ENCODE results near the gene DES. TPM values are rescaled to one million over a fixed set of nuclear protein-coding genes. Genes with fewer than 3 reads are reported as not detected.

The DES gene
- total and polyA plus RNA-seq, 7 donors, result 8,143 to 14,820 (median 13,727) TPM

DNA sequence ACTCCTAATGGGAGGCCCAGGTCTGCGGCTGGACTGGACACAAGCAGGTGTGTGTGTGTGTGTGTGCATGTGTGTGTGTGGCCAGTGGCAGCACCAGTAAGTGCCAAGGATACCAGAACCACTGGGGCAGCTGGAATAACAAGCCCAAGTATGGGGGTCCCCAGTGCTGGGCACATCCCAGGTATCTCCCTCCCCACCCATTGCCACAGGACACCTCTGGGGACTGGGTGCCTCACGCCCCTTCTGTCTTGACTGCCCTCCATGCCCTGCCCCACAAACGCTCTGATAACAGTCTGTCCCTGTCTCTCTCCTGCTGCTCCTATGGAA lies 25.5 kb downstream of the DES start:
- DNase-seq (peak; percentile 9 to 50), ATAC-seq (no peak)
- Histone ChIP-seq H3K4me1 (peaks cover 34% of the 10 kb centered on the region), H3K4me3 (no peak overlapping the region), H3K36me3 (ENCODE audit: insufficient read depth in 1 of 2, low read depth in 1 of 2) (peaks cover 0 to 34% of the 10 kb centered on the region in 2 donors), H3K27me3 (ENCODE audit: insufficient read depth in 3 of 3, low read length in 2 of 3) (no peaks in the 10 kb centered on the region), H3K9me3 (no peaks in the 10 kb centered on the region), H3K27ac (peak overlapping the region; percentile 58)
- 61 to 81% (median 70%) methylated on average over 3 of the region's 3 CpGs for WGBS, 3 donors
- intact Hi-C loops (cut with DNase I), result no loop called here
- TF ChIP-seq, protein P1, sequence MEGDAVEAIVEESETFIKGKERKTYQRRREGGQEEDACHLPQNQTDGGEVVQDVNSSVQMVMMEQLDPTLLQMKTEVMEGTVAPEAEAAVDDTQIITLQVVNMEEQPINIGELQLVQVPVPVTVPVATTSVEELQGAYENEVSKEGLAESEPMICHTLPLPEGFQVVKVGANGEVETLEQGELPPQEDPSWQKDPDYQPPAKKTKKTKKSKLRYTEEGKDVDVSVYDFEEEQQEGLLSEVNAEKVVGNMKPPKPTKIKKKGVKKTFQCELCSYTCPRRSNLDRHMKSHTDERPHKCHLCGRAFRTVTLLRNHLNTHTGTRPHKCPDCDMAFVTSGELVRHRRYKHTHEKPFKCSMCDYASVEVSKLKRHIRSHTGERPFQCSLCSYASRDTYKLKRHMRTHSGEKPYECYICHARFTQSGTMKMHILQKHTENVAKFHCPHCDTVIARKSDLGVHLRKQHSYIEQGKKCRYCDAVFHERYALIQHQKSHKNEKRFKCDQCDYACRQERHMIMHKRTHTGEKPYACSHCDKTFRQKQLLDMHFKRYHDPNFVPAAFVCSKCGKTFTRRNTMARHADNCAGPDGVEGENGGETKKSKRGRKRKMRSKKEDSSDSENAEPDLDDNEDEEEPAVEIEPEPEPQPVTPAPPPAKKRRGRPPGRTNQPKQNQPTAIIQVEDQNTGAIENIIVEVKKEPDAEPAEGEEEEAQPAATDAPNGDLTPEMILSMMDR (IDR thresholded peaks at IDR 0.05), result no peak

DNA sequence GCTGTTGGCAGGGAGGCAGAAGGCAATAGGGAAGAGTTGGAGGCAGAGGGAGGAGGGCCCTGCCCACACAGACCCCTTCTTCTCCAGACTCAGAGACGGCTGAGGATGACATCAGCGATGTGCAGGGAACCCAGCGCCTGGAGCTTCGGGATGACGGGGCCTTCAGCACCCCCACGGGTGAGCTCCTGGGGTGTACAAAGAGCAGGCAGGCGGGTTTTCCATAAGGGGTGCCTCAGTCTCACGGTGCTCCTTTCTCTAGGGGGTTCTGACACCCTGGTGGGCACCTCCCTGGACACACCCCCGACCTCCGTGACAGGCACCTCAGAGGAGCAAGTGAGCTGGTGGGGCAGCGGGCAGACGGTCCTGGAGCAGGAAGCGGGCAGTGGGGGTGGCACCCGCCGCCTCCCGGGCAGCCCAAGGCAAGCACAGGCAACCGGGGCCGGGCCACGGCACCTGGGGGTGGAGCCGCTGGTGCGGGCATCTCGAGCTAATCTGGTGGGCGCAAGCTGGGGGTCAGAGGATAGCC lies 26.5 kb downstream of the DES start:
- intact Hi-C loops (cut with DNase I), result no loop called here
- Histone ChIP-seq H3K9me3 (no peaks in the 10 kb centered on the region), H3K27me3 (ENCODE audit: insufficient read depth in 3 of 3, low read length in 2 of 3) (no peaks in the 10 kb centered on the region), H3K4me3 (no peak overlapping the region), H3K27ac (peak overlapping the region; percentile 58), H3K36me3 (ENCODE audit: insufficient read depth in 1 of 2, low read depth in 1 of 2) (peaks cover 0 to 43% of the 10 kb centered on the region in 2 donors), H3K4me1 (peaks cover 30% of the 10 kb centered on the region)
- peak; percentile 12 to 48 for DNase-seq
- TF ChIP-seq, protein P1 (IDR thresholded peaks at IDR 0.05), result no peak
- no peak for ATAC-seq
- 67 to 82% (median 71%) methylated on average over 18 to 23 of the region's 23 CpGs for WGBS, 3 donors

DNA sequence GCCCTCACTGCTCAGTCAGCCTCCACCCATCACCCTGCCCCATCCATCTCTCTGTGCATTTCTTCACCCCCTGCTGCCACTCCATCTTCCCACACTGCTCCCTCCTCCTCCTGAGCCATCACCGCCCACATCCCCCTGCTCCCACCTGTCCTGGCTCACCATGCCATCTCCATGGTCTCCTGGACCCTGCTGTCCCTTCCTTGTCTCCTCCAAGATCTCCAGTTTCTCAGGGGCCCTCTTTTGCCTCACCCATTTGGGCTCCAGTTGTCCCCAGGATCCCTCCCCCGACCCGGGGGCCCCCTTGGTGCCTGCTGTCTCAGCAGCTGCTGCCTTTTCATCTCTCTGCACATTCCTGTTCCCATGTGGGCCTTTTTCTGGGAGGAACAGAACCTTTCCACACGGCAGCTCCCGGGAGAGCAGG lies 27.1 kb downstream of the DES start:
- no peaks in the 10 kb centered on the region for H3K27me3 ChIP-seq (ENCODE audit: insufficient read depth in 3 of 3, low read length in 2 of 3)

GRCh38 chr2:219446101-219446504 lies 27.9 kb downstream of the DES start:
- Histone ChIP-seq H3K27ac (peak overlapping the region; percentile 41), H3K4me1 (peaks cover 30% of the 10 kb centered on the region), H3K9me3 (no peaks in the 10 kb centered on the region), H3K27me3 (ENCODE audit: insufficient read depth in 3 of 3, low read length in 2 of 3) (no peaks in the 10 kb centered on the region), H3K4me3 (no peak overlapping the region), H3K36me3 (ENCODE audit: insufficient read depth in 1 of 2, low read depth in 1 of 2) (peaks cover 0 to 51% of the 10 kb centered on the region in 2 donors)
- DNase-seq (peak; percentile 15 to 58), ATAC-seq (peak in 2 of 4 donors; percentile 13 to 27)
- intact Hi-C loops (cut with DNase I), result no loop called here
- 16 to 34% (median 21%) methylated on average over 6 of the region's 6 CpGs for WGBS, 3 donors
- TF ChIP-seq, protein P1 (IDR thresholded peaks at IDR 0.05), result no peak

More for the DNA sequence above, 27.1 kb downstream of the DES start:
- Histone ChIP-seq H3K4me1 (peaks cover 31% of the 10 kb centered on the region), H3K36me3 (ENCODE audit: insufficient read depth in 1 of 2, low read depth in 1 of 2) (peaks cover 0 to 49% of the 10 kb centered on the region in 2 donors), H3K9me3 (no peaks in the 10 kb centered on the region), H3K27ac (peak overlapping the region; percentile 41), H3K4me3 (no peak overlapping the region)
- TF ChIP-seq, protein P1 (IDR thresholded peaks at IDR 0.05), result no peak
- 28 to 43% (median 36%) methylated on average over 5 of the region's 5 CpGs for WGBS, 3 donors
- DNase-seq (peak in 1 of 2 donors; percentile 5), ATAC-seq (no peak)
- intact Hi-C loops (cut with DNase I), result no loop called here

DNA sequence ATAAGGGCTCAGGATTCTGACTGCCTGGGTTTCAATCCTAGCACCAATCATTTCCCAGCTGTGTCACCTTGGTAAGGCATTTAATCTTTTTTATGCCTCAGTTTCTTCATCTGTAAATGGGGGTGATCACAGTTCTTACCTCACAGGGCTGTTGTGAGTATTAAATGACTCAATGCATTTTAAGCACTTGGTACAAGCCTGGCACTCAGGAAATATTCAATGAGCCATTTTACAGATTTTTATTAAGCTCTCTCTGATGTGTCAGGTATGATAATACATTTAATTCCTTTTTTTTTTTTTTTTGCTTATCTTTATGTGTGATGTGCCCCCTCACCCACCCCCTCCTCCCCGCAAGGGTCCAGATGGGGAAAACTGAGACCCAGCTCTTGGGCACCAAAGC lies 28.5 kb downstream of the DES start:
- DNase-seq (no peak), ATAC-seq (no peak)
- H3K4me1 ChIP-seq, result peaks cover 31% of the 10 kb centered on the region
- H3K27me3 ChIP-seq (ENCODE audit: insufficient read depth in 3 of 3, low read length in 2 of 3), result no peaks in the 10 kb centered on the region
- TF ChIP-seq, protein P1 (IDR thresholded peaks at IDR 0.05), result no peak
- intact Hi-C loops (cut with DNase I), result no loop called here
- H3K36me3 ChIP-seq (ENCODE audit: insufficient read depth in 1 of 2, low read depth in 1 of 2), result peaks cover 0 to 51% of the 10 kb centered on the region in 2 donors
- no peak overlapping the region for H3K4me3 ChIP-seq
- H3K27ac ChIP-seq, result peak overlapping the region; percentile 41
- H3K9me3 ChIP-seq, result no peaks in the 10 kb centered on the region
- 74 to 100% (median 86%) methylated on average over 1 of the region's 1 CpG for WGBS, 3 donors
